Esophagus squamous epithelium (tissue), 5 donors: ENCODE results near the gene PTPN14. TPM values are rescaled to one million over a fixed set of nuclear protein-coding genes. Genes with fewer than 3 reads are reported as not detected.

Experiments
- DNase-seq: peaks from one replicate; lab custom pipeline; 2025; lab: John Stamatoyannopoulos, UW
- H3K27ac ChIP-seq, 4 donors: fragments of 200-600 bp; sonication (generic); one replicate each; pipeline ENCODE4 v1.5.1; 2016 to 2019; ENCODE audit warnings: mild to moderate bottlenecking in 1 of 4
- H3K27me3 ChIP-seq, 4 donors: fragments of 200-600 bp; sonication (generic); 1 replicate in 3 of 4; 2 replicates in 1 of 4; pipeline versions ENCODE4 v1.5.1 to v1.6.0; 2017 to 2021; ENCODE audit warnings: antibody characterized with exemption in 1 of 4
- H3K36me3 ChIP-seq, 3 donors: fragments of 200-600 bp; sonication (generic); one replicate each; pipeline ENCODE4 v1.5.1; 2016 to 2019
- H3K4me1 ChIP-seq, 3 donors: fragments of 200-600 bp; sonication (generic); one replicate each; pipeline ENCODE4 v1.5.1; 2017 to 2019
- H3K4me3 ChIP-seq, 4 donors: fragments of 200-600 bp; sonication (generic); 1 replicate in 3 of 4; 2 replicates in 1 of 4; pipeline ENCODE4 v1.5.1; 2016 to 2019; ENCODE audit warnings: mild to moderate bottlenecking in 2 of 4, moderate library complexity in 1 of 4
- H3K9me3 ChIP-seq, 3 donors: fragments of 200-600 bp; sonication (generic); one replicate each; pipeline ENCODE4 v1.5.1; 2016 to 2019
- CTCF ChIP-seq, 6 experiments: fragments of 450-650 bp in 4 of 6; fragments of 200-600 bp in 2 of 6; sonication (generic) in 2 of 6; IDR thresholded peaks; one replicate each; pipeline ENCODE4 v1.5.1; 2016 to 2019; ENCODE audit warnings: antibody characterized with exemption in 6 of 6, mild to moderate bottlenecking in 4 of 6, moderate library complexity in 4 of 6
- POLR2A ChIP-seq, 4 donors: fragments of 450-650 bp; IDR thresholded peaks; one replicate each; pipeline ENCODE4 v1.6.1; 2017; ENCODE audit warnings: antibody characterized with exemption in 4 of 4, mild to moderate bottlenecking in 4 of 4, moderate library complexity in 3 of 4
- WGBS, 2 donors: methylation state at CpG; one replicate each; pipeline ENCODE4 v1.1.5; 2018; 5-methylcytosine and 5-hydroxymethylcytosine counted together
- intact Hi-C: fragments of 100-400 bp; cut with DNase I; formaldehyde crosslinking; loops from one replicate; pipeline ENCODE4 v1.15.0; 2022
- total RNA-seq, 4 donors: library from RNA; depleted of rRNA; stranded (reverse); fragments of >200 nt; gene quantifications; one replicate each; pipeline ENCODE4 v1.1.0, GENCODE V29; 2016
- donor health status: DM: yes; HTN: yes; CAD: no.

Gene PTPN14
- total RNA-seq, 4 donors from 2014 or later: 14.4 to 28.8 (median 15.7) TPM

DNA sequence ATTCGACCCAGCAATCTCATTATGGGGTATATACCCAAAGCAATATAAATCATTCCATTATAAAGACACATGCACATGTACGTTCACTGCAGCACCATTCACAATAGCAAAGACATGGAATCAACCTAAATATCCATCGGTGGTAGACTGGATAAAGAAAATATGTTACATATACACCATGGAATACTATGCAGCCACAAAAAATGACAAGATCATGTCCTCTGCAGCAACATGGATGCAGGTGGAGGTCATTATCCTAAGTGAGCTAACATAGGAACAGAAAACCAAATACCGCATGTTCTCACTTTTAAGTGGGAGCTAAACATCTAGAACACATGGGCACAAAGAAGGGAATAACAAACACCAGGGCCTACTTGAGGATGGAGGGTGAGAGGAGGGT, 115.5 kb downstream of the PTPN14 start:
- DNase-seq: no peak
- intact Hi-C loops: no loop called here
- TF ChIP-seq POLR2A (IDR thresholded peaks at IDR 0.05) (no peak), CTCF (IDR thresholded peaks at IDR 0.05) (no peak)

DNA sequence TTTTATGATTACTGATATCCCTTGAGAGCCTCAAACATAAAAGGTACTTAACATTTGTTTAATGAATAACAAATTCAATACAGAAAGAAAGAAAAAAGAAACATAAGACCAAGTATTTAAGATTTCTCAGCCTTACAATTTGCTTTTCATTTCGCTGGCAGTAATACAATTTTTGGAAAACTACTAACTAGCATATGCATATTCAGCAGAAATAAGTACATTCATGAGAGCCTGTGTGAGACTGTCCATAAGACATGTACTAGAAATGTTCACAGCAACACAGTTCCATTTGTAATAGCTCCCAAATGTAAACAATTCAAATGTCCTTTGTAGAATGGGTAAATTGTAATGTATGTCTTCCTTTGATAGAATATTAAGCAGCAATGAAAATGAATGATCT, 119.2 kb downstream of the PTPN14 start:
- peaks cover 0 to 6% (median 0%) of the 10 kb centered on the region in 3 donors for H3K4me1 ChIP-seq
- H3K9me3 ChIP-seq: no peaks in the 10 kb centered on the region
- H3K27ac ChIP-seq: no peak overlapping the region
- H3K4me3 ChIP-seq: no peak overlapping the region
- 63 to 82% methylated on average over 1 of the region's 1 CpG for WGBS, 2 donors
- DNase-seq: no peak
- no peaks in the 10 kb centered on the region for H3K27me3 ChIP-seq
- no peaks in the 10 kb centered on the region for H3K36me3 ChIP-seq
- intact Hi-C loops: no loop called here
- TF ChIP-seq CTCF (IDR thresholded peaks at IDR 0.05) (no peak), POLR2A (IDR thresholded peaks at IDR 0.05) (no peak)

More for the DNA sequence above, 115.5 kb downstream of the PTPN14 start:
- no peak overlapping the region for H3K27ac ChIP-seq
- 91 to 93% methylated on average over 4 of the region's 4 CpGs for WGBS, 2 donors
- peaks cover 18 to 25% (median 22%) of the 10 kb centered on the region in 3 donors for H3K4me1 ChIP-seq
- no peaks in the 10 kb centered on the region for H3K36me3 ChIP-seq
- no peak overlapping the region for H3K4me3 ChIP-seq
- H3K27me3 ChIP-seq: no peaks in the 10 kb centered on the region
- no peaks in the 10 kb centered on the region for H3K9me3 ChIP-seq

DNA sequence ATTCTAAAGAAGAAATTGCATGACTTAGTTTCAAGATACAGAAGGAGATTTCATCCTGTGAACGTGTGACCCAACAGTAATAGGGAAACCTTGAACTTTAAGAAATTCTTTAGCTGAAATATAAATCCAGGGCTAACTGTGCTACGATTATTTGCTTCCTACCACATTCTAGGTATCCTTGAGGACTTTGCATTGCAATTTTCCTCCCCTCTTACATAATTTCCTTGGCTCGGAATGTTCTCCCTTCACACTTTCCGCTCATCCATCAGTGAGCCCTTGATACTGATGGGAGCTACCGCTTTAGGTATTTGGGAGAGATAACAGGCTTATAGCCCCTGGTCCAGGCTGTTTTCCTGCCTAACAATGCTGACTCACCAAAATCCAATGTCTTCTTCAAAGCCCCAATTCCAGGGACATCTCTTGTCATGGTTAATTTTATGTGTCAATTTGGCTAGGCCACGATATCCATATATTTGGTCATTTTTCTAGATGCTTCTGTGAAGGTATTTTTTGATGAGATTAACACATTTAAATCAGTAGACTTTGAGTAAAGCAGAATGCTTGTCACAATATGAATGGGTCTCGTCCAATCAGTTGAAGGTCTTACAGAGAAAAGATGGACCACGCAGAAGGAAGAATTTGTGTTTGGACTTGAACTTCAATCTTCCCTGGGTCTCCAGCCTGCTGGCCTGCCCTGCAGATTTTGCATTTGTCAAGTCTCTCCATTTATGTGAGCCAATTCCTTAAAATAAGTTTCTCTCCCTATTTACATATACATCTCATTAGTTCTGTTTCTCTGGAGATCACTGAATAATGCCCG, 121.2 kb downstream of the PTPN14 start:
- no peak for DNase-seq
- no peak overlapping the region for H3K27ac ChIP-seq
- 86 to 87% methylated on average over 9 of the region's 9 CpGs for WGBS, 2 donors
- no peaks in the 10 kb centered on the region for H3K9me3 ChIP-seq
- H3K4me3 ChIP-seq: no peak overlapping the region
- intact Hi-C loops: no loop called here
- no peaks in the 10 kb centered on the region for H3K27me3 ChIP-seq
- peaks cover 0 to 17% (median 0%) of the 10 kb centered on the region in 3 donors for H3K4me1 ChIP-seq
- no peaks in the 10 kb centered on the region for H3K36me3 ChIP-seq
- TF ChIP-seq CTCF (IDR thresholded peaks at IDR 0.05) (no peak), POLR2A (IDR thresholded peaks at IDR 0.05) (no peak)

GRCh38 chr1:214427871-214428277, 123.5 kb downstream of the PTPN14 start:
- Histone ChIP-seq H3K4me1 (peaks cover 0 to 19% (median 0%) of the 10 kb centered on the region in 3 donors), H3K4me3 (no peak overlapping the region), H3K36me3 (no peaks in the 10 kb centered on the region), H3K27ac (peak overlapping the region in 2 of 4 donors; percentile 7 to 11), H3K27me3 (no peaks in the 10 kb centered on the region), H3K9me3 (no peaks in the 10 kb centered on the region)
- intact Hi-C loops: no loop called here
- TF ChIP-seq POLR2A (IDR thresholded peaks at IDR 0.05) (no peak), CTCF (IDR thresholded peaks at IDR 0.05) (no peak)
- no peak for DNase-seq
- 49 to 54% methylated on average over 7 of the region's 7 CpGs for WGBS, 2 donors

DNA sequence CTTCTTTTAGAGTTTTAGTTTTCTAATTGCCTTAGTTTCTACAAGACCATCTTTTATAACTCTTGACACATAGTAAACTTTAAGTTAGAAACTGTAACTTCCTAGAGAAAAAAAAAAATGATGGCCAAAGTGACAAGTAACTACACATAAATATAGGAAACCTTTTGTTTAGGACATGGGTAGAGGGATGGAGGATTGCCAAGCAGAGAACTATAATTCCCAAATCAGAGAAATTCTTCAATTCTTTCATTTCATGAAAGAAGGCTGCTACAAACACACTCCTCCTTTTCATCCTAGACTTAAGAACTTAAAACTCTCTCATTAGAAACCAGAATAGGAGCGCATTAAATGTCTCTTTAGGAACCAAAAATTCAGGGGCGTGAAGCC, 125.0 kb downstream of the PTPN14 start:
- DNase-seq: no peak
- TF ChIP-seq POLR2A (IDR thresholded peaks at IDR 0.05) (no peak), CTCF (IDR thresholded peaks at IDR 0.05) (no peak)
- no peaks in the 10 kb centered on the region for H3K9me3 ChIP-seq
- intact Hi-C loops: no loop called here
- H3K36me3 ChIP-seq: no peaks in the 10 kb centered on the region
- peaks cover 0 to 23% (median 4%) of the 10 kb centered on the region in 3 donors for H3K4me1 ChIP-seq
- H3K4me3 ChIP-seq: no peak overlapping the region
- 89 to 97% methylated on average over 2 of the region's 2 CpGs for WGBS, 2 donors
- H3K27ac ChIP-seq: no peak overlapping the region
- H3K27me3 ChIP-seq: no peaks in the 10 kb centered on the region
